EL (cell line): ENCODE data around the gene ISCU.

Experiments used
- DNase-seq: peaks from one replicate; pipeline ENCODE4 v3.0.0-alpha.2; 2016

The ISCU gene

DNA sequence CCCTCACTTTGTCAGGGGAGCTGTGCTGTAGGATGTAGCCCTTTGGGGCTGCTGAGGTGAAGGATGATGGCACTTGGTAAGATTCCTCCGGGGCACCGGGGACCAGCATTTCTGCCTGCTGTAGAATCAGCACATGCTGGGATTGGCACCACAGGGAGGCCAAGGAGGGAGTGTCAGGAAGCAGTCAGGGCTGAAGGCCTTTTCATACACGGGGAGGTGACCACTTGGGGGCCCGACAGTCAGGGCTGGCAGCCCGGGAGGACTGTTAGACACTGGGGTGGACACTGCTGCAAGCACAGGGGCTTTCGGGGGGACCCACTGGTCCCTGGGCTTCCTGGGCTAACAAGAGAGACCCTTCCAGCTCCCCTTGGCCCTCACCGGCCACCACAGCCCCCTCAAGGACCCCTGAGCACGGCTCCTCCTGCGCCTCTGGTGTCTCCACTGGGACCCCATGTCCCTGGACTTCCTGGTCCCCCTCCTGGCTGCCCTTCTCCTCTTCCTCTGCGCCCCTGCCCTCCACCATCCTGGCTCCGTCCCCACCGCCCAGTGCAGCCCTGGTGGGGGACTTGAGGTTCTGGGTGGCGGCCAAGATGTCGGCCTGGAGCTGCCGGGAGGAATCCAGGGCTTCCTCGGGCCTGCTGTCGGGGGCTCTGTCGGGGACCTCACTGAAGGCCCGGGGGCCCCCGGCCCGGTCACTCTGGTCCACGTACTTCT lies 29.0 kb downstream of the ISCU start:
- DNase-seq: no peak

DNA sequence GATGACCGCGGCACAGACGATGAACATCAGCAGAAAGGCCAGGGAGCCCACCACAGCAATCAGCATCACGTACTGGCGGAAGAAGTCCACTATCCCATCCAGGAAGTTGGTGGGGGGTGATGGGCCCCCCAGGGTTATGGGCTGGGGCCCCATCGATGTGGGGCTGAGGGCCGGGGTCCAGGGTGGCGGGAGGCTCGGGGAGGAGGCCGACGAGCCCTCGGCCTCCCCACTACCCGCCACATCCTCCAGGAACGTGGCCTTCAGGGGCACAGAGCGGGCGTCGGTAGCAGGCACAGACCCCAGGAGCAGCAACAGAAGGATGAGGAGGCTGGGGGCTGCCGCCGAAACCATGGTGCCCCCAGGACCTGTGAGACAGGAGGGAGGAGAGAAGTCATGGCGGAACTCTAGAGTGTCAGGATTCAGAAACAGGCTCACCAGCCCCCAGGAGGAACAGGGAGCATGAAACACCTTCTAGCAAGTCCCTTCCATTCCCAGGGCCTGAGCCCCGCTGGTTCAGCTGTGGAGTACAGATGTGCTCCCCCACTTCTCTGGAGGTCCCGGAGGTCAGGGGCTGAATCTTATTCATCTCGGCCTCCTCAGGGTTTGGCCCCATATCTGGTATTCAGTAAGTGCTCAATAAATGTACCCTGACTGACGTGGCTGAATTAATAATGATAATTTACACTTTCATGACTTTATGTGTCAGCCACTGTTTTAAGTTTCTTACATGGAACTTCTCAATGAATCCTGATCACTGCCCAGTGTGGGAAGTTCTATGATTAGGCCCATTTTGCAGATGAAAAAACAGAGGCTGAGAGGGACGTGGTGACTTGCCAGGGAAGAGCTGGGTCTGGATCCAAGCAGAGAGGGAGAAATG lies 29.9 kb downstream of the ISCU start:
- no peak for DNase-seq

DNA sequence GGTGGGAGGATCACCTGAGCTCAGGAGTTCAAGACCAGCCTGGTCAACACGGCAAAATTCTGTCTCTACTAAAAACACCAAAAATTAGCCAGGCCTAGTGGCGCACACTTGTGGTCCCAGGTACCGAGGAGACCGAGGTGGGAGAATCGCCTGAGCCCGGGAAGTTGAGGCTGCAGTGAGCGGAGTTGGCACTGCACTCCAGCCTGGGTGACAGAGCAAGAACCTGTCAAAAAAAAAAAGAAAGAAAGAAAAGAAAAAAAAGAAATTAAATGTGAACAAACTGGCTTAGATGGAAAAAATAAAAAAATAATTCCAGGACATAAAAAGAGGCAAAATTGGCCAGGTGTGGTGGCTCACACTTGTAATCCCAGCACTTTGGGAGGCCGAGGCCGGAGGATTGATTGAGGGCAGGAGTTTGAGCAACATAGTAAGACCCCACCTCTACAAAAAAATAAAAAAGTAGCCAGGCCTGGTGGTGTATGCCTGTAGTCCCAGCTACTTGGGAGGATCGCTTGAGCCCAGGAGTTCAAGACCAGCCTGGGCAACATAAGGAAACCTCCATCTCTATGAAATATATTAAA lies 32.0 kb downstream of the ISCU start:
- DNase-seq: no peak

DNA sequence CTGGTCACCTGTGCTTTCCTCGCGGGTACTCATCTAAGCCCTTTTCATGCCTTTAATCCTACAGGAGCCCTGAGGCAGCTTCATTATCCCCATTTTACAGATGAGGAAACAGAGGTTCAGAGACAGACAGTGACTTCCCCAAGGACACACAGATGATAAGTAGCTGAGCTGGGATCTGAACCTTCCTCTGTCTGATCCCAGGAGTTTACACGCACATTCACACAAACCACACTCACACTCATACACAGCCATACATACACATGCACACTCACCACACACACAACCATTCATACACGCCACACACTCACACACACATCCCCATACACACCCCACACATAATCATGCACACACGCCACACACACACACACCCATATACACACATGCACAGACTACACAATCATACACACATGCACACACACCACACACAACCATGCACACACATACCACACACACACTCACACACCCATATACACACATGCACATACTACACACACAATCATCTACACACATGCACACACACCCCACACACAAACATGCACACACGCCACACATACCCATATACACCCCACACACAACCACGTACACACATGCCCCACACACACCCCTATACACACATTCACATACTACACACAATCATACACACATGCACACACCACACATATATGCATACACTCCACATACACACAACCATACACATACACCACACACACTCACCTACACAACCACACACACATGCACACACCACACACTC lies 32.7 kb downstream of the ISCU start:
- no peak for DNase-seq

DNA sequence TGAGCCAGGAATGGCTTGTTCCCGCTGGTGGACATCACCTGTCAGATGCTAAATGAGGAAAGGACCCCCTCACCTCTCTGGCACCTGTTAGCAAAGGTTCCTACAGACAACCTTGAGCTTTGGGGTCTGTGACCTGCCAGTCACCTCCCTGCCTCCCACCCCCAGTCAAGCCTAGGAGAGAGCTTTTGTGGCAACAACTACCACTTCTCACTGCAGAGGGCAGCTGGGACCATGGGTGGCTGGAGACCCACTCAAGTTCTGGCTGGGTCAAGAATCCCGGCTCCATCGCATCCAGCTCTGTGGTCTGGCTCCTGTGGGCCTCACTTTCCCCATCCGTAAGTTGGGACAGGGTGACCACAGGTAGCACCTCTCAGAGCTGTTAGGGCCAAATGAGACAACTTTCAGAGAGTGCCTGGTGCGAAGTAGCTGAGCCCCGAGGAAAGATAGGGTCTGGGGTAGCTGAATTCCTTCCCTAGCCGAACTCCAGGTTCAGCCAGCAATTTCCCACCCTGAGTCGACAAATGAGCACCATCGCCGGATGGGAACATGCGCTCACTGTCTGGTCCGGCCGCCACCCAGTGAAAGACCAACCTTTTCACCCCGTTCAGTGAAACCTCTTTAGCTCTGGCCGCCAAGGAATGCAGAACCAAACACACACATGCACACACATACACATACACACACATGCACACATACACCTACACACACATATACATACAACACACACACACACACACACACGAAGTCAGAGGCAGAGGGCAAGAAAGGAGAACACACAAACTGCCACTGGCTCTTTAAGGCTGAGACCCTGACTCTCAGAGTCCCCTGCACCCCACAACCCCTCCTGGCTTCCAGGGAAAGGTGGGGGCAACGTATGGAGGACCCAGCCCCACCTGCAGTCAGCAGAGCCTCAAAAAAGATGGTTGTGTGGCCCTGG lies 33.6 kb downstream of the ISCU start:
- DNase-seq: no peak

DNA sequence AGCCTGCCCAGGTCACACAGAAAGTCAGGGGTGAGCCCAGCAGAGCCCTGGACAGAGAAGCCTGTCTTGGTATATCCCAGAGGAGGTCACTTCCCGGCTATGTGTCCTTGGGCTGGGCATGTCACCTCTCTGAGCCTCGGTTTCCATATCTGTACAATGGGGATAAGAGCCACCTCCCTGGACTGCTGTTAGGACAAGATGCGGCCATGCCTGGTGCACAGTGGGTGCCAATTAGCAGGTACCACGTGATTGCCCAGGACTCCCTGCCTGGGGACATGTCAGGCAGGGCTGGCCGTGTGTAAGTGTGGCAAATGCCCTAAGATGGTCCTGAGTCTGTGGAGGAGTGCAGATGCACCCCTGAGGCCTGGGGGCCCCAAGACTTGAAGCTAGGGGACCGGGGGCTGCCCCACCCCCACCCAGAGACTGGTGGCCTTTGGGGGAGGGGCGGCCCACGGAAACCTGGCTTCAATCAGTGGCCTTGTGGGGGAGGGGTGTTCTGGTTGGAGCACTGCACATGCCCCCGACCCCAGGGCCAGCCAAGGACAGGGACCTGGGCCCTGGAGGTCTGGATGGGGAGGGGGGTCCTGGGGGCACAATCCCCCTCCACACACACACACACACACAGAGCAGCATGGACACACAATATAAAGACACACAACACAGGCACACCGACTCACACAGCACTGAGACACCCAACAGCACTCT lies 34.6 kb downstream of the ISCU start:
- no peak for DNase-seq

DNA sequence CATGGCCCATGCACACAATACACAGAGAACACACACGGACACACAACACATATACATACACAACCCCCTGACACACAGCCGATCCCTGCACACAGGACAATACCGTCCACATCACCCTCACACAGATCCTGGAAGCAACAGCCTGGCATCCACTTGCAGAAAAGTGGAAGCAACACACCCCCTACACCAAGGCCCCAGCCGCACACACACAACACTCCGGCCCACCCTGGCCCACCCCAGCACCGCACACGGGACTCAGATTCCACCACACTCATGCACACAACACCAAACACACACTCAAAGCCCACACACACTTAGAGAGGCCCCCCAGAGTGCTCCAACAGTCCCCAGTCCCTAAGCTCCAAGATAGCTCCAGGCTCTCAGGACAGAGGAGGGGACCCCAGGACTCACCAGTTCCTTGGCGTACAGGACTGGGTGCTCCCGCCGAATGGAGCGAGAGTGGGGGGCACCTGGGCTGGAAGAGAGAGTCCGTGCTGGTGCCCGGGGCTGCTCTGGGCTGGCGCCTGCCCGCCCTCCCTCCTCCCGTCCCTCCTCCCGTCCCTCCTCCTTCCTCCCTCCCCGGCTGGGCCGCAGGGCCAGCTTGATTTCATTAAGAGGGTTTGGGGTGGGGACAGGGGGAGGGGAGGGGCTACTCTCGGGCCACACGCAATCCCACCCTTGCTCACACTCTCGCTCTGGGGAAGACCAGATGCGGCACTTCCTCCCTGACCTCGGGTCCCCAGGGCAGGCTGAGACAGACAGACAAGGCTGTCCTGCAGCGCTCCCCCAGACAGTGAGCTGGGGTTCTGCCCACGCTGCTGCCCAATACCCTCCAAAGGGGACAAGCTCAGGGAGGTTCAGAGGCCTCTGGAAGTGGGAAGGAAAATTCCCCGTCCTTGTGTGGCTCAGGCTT lies 35.4 kb downstream of the ISCU start, which contains the start of gene TMEM119:
TMEM119 (minus strand) TSS at position 526 of the 913 bp plus-strand sequence. CDS start 5,701 bp downstream, outside the sequence.
- DNase-seq: peak; percentile 46

DNA sequence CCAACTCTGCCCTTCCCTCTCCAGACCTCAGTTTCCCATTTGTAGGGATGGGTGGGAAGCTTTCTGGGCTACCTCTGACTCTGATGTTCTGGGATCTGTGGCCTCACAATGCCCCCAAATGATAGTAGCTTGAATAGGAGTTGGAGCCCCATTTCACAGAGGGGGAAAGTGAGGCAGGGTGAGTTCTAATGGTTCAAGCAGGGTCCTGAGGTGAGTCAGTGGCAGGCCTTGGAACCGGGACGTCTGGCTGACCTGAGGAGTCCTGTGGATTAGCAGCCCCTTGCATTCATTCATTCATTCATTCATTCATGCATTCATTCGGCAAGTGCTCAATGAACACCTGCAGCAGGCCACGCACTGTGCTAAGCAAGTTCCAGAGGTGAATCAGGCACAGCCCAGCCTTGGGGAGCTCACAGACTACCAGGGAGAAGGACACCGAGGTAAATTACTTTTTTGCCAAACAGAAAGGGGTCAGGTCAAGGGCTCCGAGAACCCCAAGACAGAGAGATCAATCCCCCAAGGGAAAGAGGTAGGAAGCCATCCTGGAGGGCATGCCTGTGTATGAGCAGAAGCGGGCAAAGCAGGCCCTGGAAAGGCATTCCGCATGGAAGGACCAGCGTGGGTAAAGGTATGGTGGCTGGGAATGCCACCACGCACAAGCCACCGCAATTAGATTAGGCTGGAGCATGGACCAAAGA lies 36.3 kb downstream of the ISCU start:
- DNase-seq: no peak

DNA sequence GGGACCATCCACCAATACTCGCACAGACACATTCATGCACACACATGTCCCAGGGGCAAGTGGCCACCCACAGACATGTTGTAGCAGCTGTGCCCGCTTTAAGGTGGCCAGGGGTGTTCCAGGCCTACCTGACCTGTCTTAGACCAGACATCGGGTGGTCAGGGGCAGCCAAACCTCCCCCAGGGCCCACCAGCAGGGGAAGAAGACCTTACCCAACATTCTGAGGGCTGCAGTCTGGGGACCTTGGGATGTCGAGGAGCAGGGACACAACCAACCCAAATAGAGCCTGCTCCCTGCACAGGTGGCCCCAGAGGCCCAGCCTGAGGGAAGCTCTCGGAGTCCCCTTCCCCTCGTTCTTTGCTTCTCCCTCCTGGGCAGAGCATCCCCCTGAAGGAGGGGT lies 37.1 kb downstream of the ISCU start:
- no peak for DNase-seq

DNA sequence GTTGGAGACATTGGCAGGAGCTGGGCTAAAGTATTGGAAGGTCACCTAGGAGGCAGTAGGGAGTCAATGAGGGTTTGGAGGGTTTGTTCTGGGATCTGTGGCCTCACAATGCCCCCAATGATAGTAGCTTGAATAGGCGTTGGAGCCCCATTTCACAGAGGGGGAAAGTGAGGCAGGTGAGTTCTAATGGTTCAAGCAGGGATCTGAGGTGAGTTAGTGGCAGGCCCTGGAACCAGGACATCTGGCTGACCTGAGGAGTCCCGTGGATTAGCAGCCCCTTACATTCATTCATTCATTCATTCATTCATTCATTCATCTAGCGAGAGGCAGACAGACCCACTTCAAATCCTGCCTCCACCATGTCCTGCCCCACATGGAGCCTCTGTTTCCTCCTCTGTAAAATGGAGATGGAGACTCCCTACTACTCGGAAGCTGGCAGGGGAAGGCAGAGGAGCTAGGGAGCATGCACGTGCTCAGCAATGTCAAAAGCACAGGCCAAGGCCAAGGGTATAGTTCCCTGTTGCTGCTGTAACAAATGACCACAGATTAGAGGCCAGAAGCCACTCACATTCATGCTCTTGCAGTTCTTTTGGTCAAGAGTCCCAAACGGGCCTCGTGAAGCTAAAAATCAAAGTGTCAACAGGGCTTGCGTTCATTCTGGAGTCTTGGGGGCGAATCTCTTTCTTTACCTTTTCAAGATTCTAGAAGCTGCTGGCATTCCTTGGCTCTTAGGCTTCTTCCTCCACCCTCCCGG lies 37.7 kb downstream of the ISCU start:
- no peak for DNase-seq

DNA sequence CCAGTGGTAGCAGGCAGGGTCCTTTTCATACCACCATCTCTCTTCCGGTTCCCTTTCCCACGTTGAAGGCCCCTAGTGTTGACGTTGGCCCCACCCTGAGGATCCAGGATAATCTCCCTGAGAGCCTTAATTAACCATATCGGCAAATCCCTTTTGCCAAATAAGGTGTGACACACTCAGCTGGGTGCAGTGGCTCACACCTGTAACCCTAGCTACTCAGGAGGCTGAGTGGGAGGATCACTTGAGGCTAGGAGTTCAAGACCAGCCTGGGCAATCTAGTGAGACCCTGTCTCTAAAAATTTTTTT lies 38.3 kb downstream of the ISCU start:
- DNase-seq: no peak

DNA sequence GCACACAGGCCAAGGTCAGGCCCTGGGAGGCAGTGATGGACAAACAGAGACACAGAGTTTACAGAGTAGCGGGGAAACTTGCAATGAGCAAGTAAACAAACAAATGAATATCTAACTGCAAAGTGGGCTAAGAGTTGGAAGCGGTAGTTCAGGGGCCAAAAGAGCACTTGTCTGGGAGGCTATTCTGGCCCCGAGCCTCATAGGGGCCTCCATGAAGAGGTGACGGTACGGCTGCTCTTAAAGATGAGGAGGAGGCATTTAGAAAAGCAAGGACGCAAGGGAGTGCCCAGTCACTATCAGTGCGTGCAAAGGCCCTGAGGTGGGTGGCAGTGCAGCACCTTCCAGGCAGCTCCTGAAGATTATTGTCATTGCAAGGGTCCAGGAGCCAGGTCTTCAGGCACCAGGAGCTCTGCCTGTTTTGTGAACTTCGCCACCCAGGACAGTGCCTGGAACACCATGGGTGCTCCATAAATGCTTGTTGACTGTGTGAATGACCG lies 39.9 kb downstream of the ISCU start:
- no peak for DNase-seq

DNA sequence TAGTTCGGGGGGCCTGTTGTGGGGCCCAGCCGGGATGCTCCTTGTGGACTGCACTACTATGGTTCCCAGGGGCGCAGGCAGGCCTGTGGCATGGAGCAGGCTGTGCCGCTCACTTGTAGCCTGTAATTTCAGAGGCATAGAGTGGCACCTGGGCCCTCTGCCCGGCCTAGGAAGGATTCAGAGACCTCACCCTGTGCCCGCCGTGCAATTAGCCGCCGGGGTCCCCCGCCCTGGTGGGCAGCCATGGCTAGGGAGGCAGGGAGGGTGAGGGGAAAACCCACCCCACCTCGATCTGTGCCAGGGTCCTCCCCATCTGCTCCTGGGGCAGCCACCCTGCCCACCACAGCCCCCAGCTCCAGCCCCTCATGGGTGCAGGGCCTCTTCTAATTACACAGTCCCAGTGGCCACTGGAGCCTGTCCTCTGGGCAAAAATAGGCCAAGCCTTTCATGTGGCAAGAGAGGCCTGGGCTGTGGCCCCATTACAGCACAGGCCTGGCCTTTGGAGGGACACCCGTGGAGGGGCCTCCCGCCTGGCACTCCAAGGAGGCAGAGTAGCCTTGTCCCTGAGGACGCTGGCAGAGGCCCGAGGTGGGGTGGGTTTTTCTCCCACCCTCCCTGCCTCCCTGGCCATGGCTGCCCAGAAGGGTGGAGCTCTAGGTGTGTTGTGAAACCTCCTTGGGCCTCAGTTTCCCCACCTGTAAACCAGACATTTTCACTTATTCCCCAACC lies 40.7 kb downstream of the ISCU start:
- DNase-seq: no peak

DNA sequence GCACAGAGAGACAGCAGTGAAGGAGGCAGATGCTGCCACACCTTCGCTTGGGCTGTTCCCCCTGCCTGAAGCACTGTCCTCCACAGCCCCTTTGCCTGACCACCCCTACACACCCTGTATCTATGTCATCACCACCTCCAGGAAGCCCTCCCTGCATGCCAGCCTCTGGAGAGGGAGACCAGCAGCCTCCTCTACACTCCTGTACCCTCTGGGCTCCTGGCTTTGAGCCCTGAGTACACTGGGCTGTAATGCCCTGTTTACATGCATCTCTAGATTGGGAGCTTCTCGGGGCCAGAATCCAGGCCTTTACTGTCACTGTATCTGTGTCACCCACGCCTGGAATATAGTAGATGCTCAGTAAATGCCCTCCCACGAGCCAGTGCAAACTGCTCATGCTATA lies 41.3 kb downstream of the ISCU start:
- DNase-seq: no peak

DNA sequence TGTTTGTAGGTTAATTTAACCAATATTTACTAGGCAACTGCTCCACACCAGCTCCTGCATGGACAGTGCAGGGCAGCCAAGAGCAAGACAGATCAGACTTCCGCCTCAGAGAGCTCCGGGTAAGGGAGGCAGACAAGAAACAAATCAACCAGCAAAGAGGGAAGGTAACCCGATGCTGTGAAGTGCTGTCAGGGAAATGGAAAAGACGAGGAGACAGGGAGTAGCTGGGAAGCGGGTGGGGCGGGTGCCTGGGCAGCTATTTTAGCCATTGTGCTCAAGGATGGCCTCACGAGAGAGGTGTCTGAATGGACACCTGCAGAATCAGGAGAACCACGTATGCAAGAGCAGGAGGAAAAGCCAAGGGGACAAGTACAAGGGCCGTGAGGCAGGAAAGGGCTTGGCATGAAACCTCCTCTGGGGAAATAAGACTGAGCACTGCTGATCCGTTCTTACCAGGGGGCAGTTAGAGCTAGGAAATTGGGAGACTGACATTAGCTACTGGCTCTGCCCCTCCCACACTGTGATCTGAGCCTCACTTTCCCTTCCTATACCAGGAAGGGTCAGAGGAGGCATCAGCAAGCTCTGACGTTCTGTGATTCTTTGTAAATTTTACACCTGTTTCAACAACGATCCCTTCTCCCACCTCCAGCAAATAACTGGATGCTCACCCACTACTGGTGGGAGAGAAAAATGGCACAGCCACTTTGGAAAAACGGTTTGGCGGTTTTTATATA lies 42.0 kb downstream of the ISCU start:
- no peak for DNase-seq

DNA sequence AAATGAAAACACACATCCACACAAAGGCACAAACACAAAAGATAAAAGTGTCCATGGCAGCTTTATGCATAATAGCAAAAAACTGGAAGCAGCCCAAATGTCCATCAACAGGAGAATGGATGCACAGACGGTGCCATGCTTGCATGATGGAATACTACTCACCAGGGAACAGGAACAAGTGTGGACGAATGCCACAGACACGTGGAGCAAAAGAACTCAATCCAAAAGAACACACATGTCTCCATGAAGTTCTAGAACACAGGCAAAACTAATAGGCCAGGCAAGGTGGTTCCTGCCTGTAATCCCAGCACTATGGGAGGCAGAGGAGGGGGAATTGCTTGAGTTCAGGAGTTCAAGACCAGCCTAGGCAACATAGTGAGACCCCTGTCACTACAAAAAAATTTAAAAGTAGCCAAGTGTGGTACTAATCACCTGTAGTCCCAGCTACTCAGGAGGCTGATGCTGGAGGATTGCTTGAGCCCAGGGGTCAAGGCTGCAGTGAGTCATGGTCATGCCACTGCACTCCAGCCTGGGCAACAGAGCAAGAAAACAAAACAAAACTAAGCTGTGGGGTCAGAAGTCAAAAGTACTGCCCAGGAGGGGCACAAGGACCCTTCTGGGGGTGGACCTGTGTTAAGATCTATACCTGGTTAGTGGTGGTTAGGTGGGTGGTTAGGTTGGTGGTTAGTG lies 42.7 kb downstream of the ISCU start:
- DNase-seq: peak; percentile 43
